Skin of body (tissue), 2 donors: ENCODE measurements around the gene HLA-DMB. TPM values are rescaled to one million over a fixed set of nuclear protein-coding genes. Genes with fewer than 3 reads are reported as not detected.
A peak's percentile ranks its signal among the peaks of the same experiment; 100 is the strongest.
"Not testable (repeated sequence)": the region's sequence is repeated elsewhere in the genome, so short reads cannot be mapped to it uniquely, and the experiment has no call there.

ENCODE experiments used
- DNase-seq: peaks from one replicate; lab custom pipeline; 2025; lab: John Stamatoyannopoulos, UW
- total RNA-seq: library from RNA; depleted of rRNA; stranded (reverse); fragments of >200 nt; gene quantifications from one replicate; pipeline ENCODE4 v1.2.3, GENCODE V29; 2014

The HLA-DMB gene
- total RNA-seq, 1 donor from 2014 or later = 12.7 TPM

DNA sequence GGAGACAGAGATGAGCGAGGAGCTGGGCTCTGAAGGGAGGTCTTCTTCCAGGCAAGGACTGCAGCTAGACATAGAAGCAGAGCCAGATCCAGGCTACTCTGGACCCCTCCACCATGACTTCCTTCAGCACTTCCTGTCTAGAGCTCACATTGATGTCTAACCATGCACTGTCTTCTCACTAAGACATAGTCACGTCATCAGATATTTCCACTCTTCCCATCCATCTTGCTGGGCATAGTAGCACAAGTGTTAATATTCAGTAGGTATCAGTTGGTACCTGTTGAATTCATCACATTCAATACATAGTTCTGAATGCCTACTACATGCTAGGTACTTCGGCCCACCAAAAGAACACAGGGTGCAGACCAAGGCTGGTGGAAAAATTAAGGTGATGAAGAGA is 9.2 kb upstream of the HLA-DMB start:
- no peak for DNase-seq

DNA sequence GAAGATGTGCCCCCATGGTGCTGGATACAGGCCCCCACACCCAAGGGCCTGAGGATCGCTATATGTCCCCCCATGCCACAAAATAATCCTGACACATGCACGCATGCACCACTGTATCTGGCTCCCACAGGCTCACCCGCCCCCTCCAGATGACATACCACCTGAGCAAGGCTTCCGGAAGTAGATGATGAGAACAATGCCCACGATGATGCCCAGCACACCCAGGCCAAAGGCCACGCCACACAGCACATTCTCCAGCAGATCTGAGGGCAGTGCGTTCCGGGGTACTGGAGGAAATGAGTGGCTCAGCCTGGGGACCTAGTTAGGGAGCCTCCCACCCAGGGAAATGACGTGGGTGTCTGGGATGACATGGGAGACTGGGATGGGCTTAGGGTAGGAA is 8.3 kb upstream of the HLA-DMB start:
- DNase-seq = no peak

DNA sequence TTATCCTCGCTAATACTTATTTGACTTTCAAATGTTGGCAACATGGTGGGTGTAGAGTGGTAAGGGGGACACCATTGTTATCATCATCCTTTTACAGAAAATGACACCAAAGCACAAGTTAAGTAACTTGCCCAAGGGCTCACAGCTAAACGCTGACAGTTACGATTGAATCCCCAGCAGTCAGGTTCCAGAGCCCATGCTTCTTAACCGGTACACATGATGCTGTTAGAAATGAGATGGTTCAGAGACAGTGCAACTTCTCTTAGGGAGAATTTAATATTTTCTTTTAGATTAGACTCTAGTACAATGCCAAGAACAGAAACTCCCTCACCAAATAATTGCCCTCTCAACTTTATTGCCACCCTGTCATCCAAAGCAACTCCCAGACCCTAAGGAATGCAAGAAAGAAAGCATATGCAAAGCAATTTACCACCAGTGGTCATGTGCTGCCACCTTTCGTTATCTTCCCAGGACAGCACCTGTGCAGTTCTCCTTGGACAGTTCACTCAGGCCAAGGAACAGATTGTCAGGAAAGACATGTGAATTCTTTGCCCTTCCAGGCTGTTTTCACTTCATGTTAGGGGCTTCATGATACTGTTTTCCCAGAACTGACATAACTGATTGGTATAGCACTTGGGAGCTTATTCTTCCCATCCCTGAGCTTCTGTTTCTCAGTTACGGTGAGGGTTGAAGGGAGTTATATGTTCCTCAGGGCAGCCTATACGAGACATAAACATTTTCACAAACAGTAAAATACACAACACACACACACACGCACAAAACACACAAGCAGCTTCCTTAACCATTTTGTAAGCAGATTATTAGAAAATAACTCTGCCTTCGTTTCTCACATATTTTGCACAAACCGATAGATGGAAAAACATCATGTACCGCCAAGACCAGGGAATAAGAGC is 7.0 kb upstream of the HLA-DMB start:
- no peak for DNase-seq

DNA sequence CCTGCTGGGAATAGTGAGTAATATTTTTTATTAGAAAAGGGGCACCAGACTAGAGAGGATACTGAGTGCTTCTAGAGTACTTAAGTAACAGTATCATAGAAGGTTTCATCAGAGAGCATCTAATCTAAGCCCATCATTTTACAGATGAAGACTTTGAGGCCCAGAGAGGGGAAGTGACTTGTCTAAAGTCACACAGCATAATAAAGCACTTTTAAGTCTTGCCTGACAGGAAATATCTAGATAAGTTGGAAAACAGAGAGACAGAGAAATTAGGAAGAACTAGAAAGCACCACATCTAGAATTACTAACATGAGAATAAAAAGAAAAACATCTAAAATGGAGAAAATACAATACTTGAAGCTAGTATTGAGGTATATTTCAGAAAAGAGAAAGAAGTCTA is 6.1 kb upstream of the HLA-DMB start:
- DNase-seq = no peak

DNA sequence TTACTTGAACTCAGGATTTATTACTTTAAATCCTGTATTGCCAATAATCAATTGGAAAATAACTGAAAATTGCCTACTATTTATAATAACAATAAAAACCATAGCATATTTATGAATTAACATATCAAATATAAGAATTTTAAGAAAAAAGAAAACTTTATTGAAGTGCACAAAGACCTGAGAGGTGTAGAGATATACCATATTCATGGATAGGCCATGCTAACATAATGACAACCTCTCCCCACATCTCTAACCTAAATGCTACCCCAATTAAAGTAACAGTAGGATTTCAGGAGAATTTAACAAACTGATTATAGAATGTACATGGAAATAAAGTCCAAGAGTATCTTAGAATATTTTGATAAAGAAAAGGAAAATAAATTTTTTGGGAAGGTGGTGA is 5.1 kb upstream of the HLA-DMB start:
- DNase-seq = no peak

DNA sequence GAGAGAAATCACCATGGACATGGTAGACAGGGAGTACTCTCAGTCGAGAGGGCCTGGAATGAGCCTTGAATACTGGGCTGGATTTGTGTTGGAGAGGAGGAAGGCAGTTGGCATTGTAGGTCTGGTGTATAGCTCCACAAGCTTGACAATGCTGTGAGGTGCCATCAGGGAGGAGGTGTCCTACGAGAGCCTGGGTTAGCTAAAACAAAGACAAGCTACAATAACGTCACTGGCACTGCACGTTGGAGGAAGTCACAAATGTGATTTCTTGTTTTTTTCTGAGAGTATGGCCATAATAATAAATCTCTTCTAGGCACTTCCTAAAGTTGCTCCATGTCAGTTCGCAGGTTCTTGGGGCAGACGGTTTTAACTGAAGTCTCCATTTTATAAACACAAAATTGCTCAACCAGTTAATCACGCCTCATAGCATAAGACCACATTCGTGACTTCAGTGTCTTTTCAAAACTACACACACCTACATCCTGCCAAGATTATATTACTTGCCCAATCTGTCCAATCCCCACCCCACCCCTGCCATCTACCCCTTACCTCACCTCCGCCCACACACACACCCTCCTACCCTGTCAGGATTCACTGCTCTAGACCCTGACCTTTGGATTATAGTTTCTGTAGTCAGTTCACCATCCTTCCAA is 4.4 kb upstream of the HLA-DMB start:
- no peak for DNase-seq

DNA sequence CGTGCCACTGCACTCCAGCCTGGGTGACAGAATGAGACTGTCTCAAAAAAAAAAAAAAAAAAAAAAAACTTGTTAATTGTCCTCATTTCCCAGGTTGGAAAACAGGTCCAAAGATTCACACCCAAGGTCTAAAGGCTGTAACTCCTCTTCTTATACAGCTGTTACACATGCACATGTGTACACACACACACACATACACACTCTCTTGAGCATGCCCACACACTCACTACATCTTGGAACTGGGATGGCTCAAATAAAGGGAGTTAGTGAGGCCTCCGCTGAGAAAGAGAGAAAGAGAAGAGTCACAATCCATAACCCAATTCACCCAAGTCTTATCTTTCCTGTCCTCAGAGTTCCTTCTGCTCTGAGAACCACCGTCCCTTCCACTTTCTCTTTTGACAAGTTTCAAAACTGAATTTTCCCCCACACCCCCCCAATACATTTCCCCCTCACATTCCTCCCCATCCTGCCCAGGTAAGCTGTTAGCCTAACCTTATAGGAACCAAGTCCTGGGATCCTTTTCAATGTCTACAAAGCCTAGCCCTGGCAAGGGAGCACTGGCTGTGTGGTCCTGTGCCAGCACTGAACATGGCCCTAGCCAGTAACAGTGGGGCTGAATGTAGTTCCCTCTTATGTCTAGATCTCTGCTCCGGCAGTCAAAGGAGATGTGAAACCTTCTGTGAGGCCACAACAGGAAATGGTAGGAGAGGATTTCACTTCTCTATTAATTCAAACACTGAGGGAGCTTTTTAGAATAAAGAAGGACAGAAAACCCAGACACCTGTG is 3.2 kb upstream of the HLA-DMB start:
- peak; percentile 10 for DNase-seq

DNA sequence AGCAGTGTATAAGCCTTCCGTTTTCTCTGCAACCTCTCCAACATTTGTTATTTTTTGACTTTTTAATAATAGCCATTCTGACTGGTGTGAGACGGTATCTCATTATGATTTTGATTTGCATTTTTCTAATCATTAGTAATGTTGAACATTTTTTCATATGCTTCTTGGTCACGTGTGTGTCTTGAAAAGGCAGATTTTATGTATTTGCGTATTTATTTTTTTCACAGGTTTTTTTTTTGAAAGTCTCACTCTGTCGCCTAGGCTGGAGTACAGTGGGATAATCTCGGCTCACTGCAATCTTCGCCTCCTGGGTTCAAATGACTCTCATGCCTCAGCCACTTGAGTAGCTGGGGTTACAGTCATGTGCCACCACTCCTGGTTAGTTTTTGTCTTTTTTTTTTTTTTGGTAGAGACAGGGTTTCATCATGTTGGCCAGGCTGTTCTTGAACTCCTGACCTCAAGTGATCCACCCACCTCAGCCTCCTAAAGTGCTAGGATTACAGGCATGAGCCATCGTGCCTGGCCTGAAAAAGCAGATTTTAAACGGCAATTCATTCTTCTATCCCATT is 1.8 kb upstream of the HLA-DMB start:
- not testable (repeated sequence) for DNase-seq

DNA sequence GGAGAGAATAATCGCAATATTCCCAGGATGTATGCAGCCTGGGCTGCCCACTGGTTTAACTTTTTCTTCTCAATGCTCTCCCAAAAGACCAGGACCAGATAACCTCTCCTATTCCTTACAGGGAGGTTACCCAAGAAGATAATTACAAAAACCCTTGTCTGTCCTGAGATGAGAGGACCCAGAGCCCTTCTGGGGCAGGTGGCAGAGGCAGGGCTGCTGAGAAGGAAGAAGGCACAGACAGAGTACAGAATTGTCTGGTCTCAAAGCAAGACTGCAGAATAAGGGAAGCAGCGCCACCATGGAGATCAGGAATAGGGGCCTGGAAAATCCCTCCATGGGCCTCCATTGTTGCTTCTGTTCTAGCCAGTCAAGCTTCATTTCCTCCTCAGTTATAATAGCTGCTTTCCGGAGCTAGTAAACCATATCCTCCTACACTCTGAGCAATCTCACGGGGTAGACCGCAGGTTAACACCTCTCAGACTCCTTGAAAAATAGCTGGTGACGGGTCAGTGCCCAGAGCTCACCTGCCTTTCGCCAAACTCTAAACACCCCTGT is 463 bp upstream of the HLA-DMB start:
- DNase-seq = no peak

DNA sequence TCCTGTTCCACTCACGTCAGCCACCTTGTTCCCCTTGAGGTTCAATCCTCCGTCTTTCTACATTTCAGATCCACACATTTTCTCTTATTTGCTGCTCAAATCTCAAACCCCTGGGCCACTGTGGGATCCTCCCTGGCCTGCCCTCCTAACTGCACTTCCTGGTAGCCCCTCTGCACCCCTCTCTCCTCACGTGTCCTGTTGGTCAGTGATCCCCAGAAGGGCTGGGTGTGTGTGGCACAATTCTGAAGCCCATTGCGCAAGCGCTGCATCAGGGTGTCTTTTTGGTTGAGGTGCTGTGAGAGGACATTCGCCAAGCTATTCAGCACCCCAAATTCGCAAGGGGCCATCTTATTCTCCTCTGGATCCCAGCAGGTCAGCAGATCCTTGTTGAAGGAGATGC is 2.3 kb downstream of the HLA-DMB start:
- DNase-seq = no peak

DNA sequence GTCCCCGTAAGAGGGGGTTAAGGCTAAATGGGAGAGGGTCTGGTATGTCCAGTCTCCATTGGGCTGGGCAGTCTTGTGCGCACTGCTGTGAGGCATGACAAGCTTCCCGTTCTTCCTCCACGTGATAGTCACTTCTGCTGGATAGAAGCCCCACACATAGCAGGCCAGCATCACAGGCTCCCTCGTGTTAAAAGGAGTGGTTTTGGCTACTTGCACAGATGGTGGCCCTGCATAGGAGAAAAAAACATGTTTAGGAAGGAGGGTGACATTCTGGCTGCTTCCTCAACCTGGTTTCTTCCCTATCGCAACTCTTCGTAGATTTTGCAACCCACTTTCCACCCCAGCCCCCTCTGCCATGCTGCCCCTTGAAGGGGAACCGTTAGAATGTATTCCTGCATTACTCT is 3.6 kb downstream of the HLA-DMB start:
- DNase-seq = no peak

DNA sequence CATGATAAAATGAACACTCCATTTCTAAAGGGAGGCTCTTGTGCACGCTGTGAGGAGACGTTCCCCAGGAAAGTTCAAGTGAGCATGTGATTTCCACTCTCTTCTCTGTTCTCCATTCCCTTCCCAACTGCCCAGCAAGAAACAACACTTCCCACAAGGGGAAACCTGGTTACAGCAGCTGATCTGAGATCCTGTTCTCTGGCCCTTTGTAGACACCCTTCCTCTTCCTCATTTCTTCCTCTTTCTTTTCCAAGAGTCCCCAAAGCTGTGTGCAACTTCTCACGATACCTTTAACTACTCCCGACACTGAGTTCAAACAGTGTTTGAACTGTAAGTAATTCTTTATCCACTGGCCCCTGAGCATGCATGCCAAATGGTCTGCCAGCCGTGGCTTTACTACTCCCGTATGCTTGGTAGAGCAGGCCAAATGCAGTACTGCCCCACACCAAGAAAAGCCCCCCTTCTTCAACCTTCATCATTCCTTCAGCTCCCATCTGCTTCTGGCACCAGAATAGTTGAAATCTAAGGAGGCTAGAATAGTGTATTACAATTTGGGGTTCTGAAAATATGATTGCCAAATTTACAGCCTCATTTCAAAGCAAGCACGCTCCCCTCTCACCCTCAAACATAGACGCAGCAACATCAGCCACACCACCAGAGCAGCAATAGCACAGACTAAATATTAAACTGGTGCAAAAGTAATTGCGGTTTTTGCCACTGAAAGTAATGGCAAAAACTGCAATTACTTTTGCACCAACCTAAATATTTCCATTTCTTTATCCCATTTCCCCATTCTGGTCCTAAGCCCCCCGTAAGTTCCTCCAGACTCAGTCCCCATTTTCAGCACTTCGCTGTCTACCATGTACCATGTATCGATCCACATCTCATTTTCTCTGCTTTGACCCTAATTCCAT is 4.3 kb downstream of the HLA-DMB start:
- no peak for DNase-seq

DNA sequence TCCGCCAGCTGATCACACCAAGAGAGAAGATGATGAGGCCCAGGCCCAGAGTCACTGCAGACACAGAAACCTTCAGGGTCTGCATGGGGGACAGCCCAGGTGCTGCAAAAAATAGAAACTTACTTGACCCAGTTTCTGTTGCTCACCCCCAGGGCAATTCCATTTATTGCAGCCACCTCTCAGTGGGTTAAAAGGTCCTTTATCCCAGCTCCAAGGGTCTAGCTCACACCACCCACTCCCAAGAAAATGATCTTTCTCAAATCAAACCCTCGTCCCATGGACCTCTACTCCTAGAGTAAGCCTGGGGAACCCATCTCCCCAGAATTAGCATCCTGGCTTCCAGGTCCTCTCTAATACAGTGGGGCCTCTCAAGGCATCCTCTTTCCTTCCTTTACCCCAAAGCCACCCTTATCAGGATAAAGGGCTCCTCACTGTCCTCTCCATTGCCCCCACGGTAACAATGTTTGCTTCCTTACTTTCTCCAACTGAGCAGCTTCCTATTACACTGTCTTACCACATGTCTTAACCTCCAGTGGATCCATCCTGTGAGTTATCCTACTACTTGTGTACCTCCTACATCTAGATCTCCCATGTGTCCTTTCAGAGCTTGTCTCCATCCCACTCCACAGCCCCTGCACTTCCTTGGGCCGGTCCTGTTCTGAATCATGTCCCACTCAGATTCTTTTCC is 5.1 kb downstream of the HLA-DMB start:
- no peak for DNase-seq

DNA sequence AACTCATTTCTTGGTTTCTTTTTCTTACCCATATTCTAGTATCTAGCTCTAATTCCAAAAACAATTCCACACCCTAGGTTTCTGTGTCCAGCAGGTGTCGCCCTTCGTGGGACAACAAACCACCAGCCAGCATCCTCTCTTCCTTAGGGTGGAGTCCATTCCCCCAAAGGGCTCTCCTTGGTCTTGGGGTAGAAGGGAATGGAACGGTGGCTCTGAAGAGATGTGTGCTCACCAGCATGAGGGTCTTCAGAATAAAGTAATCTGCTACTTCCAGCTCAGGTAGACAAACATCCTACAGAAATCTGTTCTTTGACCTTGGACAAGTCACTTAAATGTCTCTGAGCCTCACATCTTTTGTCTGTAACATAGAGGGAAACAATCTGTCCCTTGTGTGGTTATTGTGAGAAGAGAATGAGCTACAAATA is 7.2 kb downstream of the HLA-DMB start:
- peak; percentile 45 for DNase-seq

DNA sequence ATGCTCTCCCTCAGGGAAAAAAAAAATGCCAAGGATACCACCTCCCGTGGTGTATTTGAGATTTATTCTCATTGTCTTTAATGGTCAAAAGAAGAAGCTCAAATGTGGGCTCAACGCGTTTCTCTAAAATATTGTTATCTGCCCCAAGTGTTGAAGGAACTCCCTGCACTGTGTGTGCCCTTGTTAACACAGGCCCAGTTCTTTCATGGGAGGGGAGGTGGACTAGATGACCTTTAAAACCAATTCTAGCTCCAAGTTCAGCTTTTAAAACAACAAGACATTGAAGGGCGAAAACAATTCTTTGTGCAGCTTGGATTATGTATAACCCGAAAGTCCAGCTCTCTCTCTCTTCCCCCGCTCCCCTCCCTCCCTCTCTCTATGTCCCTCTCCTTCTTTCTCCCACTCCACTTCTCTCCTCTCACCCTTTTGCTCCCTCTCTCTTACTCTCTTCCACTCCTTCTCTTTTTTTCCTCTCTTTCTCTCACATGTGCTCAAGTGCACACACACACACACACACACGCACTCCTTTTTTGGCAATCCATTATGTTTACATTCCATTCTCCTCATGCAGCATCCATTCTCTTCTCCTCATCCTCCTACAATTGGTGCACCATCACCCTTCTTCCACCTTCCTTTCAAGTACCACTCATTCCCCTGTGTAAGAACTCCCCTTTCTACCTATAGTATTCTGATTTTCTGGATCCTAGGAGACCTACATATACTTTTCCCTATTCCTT is 8.5 kb downstream of the HLA-DMB start:
- no peak for DNase-seq

DNA sequence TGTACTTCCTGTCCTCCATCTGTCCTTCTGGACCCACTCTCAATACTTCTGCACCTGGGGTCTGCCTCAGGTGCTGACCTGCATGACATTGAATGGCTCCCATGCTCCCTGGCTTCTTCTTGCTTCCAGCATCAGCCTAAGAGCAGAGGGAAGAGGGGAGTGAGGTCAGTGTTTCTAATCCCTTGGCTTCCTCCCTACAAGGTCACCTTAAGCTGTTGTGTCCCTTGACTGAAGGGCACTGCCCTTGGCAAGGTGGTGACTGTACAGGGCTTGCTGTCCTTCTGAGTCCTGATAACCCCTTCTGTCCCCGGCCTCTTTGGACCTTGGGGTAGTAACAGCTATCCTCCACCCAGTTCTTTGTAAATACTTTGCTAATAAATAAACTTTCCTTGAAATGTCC is 9.6 kb downstream of the HLA-DMB start:
- DNase-seq = no peak

DNA sequence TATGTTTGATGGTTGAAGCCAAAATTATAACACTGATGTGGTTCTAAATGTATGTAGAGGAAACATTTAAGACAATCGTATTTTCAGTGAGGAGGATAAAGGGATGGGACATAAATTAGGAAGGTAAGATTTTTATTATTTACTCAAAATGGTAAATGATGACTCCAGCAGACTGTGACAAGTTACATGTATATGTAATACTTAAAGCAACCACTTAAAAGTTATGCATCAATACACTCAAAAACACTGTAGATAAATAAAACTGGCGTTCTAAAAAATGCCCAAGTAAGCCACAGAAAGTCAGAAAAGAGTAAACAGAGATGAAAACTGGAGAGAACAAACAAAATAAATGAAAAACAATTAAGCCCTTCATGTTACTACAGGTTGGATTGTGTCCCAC is 18.7 kb downstream of the HLA-DMB start:
- no peak for DNase-seq

DNA sequence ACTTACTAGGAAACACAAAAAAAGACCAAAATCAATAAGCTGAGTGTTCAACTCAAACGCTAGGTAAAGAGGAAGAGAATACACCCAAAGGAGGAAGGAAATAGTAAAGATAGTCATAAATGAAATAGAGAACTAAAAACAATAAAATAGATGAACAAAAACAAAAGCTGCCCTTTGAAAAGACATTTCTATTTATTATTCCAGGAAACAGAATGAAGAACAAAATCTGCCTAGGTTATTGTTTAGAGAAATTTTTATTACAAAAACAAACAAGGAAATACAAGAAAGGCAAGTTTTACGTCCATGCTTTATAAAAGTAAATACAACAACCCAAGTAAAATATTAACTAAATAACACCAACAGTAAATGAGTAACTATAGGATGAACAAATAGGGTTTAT is 20.1 kb downstream of the HLA-DMB start:
- no peak for DNase-seq

DNA sequence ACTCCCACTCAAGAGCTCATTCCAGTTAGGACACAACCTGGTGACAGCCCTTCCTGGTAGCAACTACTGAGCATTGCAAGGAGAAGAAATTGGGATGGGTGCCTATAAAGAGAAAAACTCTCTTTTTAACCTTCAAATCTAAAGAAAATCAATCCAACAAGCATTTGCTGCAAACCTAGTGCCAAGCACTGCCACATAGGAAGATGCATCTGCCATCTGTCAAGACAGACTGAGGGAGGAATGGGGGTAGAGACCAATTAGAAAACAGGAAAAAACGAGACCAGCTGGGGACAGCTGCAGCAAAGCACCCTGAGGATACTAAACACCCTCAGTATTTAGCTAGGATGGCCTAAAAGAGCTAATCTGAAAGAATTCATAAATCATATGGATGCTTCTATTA is 27.9 kb downstream of the HLA-DMB start:
- no peak for DNase-seq
